ENCODE data around the gene RPL15.

- no peak for TF ChIP-seq CTCF (IDR thresholded peaks at IDR 0.05; ENCODE audit: low read depth, low read length, missing input control)
- no peak for TF ChIP-seq TAF1 (conservative IDR thresholded peaks at IDR 0.05)
- no peak for TF ChIP-seq RAD21 (IDR thresholded peaks at IDR 0.05)
- no peak for TF ChIP-seq REST (IDR thresholded peaks at IDR 0.05)
- no peak for TF ChIP-seq ATF3 (IDR thresholded peaks at IDR 0.05)
- no peak for TF ChIP-seq NR2F2 (IDR thresholded peaks at IDR 0.05)
Measured at GRCh38 chr3:23934253-23934652, 17.3 kb downstream of the RPL15 start.

All from liver (tissue), 3 donors.